Effector memory CD4-positive, alpha-beta T cell (primary cell): ENCODE results near the gene PGLYRP1.

Experiments
- DNase-seq, 3 donors: peaks; one replicate each; pipeline ENCODE4 v3.0.0-alpha.2; 2020
- H3K27ac ChIP-seq: 2 replicates; pipeline ENCODE4 v1.7.0; 2013; ENCODE audit warnings: mild to moderate bottlenecking, low read length, moderate library complexity; ENCODE audit not compliant: insufficient read depth, poor library complexity, severe bottlenecking
- H3K27me3 ChIP-seq: replicated peaks from 2 replicates; pipeline ENCODE4 v1.7.0; 2013; ENCODE audit warnings: mild to moderate bottlenecking, low read length; ENCODE audit not compliant: insufficient read depth, control insufficient read depth, poor library complexity, severe bottlenecking
- H3K36me3 ChIP-seq: 2 replicates; pipeline ENCODE4 v1.7.0; 2013; ENCODE audit warnings: mild to moderate bottlenecking, low read length, moderate library complexity; ENCODE audit not compliant: control insufficient read depth, insufficient read depth
- H3K4me1 ChIP-seq: 2 replicates; pipeline ENCODE4 v1.7.0; 2013; ENCODE audit warnings: low read length, mild to moderate bottlenecking; ENCODE audit not compliant: control insufficient read depth, insufficient read depth, poor library complexity, severe bottlenecking
- H3K4me3 ChIP-seq: 2 replicates; pipeline ENCODE4 v1.7.0; 2013; ENCODE audit warnings: low read length, low read depth, mild to moderate bottlenecking; ENCODE audit not compliant: insufficient read depth, poor library complexity, severe bottlenecking
- H3K9me3 ChIP-seq: 2 replicates; pipeline ENCODE4 v1.7.0; 2013; ENCODE audit warnings: mild to moderate bottlenecking, low read length, moderate library complexity; ENCODE audit not compliant: control insufficient read depth

Gene PGLYRP1

GRCh38 chr19:46018729-46019251, 4.1 kb downstream of the PGLYRP1 start:
- Histone ChIP-seq H3K27me3 (peaks cover 8% of the 10 kb centered on the region), H3K4me1 (peaks cover 11% of the 10 kb centered on the region), H3K4me3 (no peak overlapping the region), H3K36me3 (no peaks in the 10 kb centered on the region), H3K27ac (no peak overlapping the region), H3K9me3 (no peaks in the 10 kb centered on the region)
- no peak for DNase-seq

GRCh38 chr19:46017874-46018675, 4.8 kb downstream of the PGLYRP1 start:
- H3K9me3 ChIP-seq, result no peaks in the 10 kb centered on the region
- no peaks in the 10 kb centered on the region for H3K36me3 ChIP-seq
- peaks cover 4% of the 10 kb centered on the region for H3K27me3 ChIP-seq
- H3K4me3 ChIP-seq, result no peak overlapping the region
- DNase-seq, result no peak
- no peak overlapping the region for H3K27ac ChIP-seq
- peaks cover 11% of the 10 kb centered on the region for H3K4me1 ChIP-seq

GRCh38 chr19:46017095-46017429, 5.8 kb downstream of the PGLYRP1 start:
- Histone ChIP-seq H3K9me3 (no peaks in the 10 kb centered on the region), H3K36me3 (no peaks in the 10 kb centered on the region), H3K27ac (no peak overlapping the region), H3K4me1 (peaks cover 11% of the 10 kb centered on the region), H3K4me3 (no peak overlapping the region), H3K27me3 (no peaks in the 10 kb centered on the region)
- DNase-seq, result no peak

- Histone ChIP-seq H3K36me3 (no peaks in the 10 kb centered on the region), H3K27me3 (no peaks in the 10 kb centered on the region), H3K27ac (peak overlapping the region; percentile 61), H3K4me1 (peaks cover 11% of the 10 kb centered on the region), H3K4me3 (peak overlapping the region; percentile 88), H3K9me3 (no peaks in the 10 kb centered on the region)
- peak; percentile 65 to 72 (median 65) for DNase-seq
Measured at GRCh38 chr19:46016426-46017094, 6.3 kb downstream of the PGLYRP1 start.

DNA sequence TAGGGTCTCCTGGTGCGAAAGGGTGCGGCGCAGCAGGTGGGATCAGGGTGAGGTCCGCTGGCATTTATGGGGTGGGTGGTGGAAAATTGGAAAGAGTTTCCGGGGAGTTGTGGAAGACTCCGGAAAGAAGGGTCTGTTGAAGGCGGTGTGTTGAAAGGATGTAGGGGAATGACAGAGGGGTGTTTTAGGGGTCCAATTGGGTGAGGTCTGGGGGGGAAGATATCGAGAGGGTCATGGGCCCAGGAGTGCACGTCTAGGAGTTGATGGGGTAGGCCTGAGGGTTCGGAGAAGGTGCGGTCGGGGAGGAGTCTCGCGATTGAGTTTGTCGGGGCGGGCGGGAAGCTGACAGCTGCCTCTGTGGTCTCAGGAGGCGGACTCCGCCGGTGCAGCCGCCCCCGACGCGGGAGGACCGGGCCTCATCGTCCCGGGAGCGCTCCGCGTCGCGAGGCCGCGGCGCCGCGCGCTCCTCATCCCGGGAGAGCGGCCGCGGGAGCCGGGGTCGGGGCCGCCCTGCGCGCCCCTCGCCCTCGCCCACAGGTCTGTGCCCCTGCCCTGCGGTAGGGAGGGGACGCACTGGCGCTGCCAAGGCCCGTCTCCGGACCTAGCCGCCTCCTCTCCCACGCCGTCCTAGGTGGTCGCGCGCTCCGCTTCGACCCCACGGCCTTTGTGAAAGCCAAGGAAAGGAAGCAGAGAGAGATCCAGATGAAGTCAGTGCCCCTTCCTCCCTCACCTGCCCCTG, 7.0 kb downstream of the PGLYRP1 start:
- Histone ChIP-seq H3K27ac (peak overlapping the region; percentile 61), H3K4me1 (peaks cover 11% of the 10 kb centered on the region), H3K36me3 (no peaks in the 10 kb centered on the region), H3K27me3 (no peaks in the 10 kb centered on the region), H3K4me3 (peak overlapping the region; percentile 88), H3K9me3 (no peaks in the 10 kb centered on the region)
- peak; percentile 23 to 38 (median 24) for DNase-seq

GRCh38 chr19:46014941-46015686, 7.7 kb downstream of the PGLYRP1 start:
- Histone ChIP-seq H3K4me1 (peaks cover 11% of the 10 kb centered on the region), H3K9me3 (no peaks in the 10 kb centered on the region), H3K27ac (no peak overlapping the region), H3K27me3 (no peaks in the 10 kb centered on the region), H3K36me3 (no peaks in the 10 kb centered on the region), H3K4me3 (peak overlapping the region; percentile 88)
- peak; percentile 46 to 64 (median 48) for DNase-seq

GRCh38 chr19:46014534-46014933, 8.3 kb downstream of the PGLYRP1 start:
- DNase-seq, result no peak
- H3K9me3 ChIP-seq, result no peaks in the 10 kb centered on the region
- H3K4me3 ChIP-seq, result no peak overlapping the region
- H3K4me1 ChIP-seq, result peaks cover 11% of the 10 kb centered on the region
- H3K36me3 ChIP-seq, result no peaks in the 10 kb centered on the region
- no peaks in the 10 kb centered on the region for H3K27me3 ChIP-seq
- no peak overlapping the region for H3K27ac ChIP-seq

DNA sequence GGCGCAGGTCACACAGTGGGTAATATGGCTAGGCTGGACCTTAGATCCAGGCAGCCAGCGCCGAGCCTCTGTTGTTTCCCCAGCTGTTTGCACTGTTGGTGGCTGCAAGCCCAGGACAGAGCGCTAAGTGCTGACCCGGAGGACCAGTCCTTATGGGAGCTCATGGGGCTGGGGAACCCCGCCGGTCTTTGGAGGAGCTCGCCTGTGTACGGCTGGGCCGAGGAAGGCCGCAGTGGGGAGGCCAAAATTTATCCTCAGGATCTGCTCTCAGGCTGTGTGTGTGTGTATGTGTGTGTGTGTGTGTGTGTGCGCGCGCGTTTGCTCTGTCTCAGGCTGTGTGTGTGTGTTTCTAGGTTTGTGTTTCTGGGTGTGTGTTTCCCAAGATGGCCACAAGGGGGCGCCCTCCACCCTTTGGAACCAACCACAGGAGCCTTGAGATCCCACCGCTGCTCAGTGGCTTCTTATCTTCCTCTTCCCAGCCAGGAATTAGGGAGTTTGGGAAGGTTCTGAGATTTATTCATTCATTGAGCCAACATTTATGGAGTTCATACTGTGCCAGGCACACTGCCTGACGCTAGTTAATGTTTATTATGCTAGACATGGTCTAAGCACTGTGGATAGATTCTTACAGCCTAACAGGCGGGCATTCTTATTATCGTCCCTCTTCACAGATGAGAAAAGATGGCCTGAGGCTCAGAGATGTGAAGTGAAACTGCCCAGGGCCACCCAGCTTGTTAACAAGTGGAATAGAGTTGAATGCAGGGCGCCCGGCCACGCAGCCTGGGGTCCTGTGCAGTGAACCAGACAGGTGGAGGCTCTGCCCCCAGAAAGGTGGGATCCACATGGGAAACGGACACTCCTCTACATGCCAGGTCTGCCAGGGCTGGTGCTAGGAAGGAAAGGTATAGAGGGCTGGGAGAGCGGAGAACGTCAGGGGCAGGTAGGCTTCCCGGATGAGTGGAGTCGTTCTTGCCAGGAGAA, 13.0 kb downstream of the PGLYRP1 start:
- H3K27me3 ChIP-seq, result no peaks in the 10 kb centered on the region
- no peaks in the 10 kb centered on the region for H3K4me1 ChIP-seq
- no peak overlapping the region for H3K27ac ChIP-seq
- H3K4me3 ChIP-seq, result no peak overlapping the region
- peak; percentile 32 to 55 (median 36) for DNase-seq
- no peaks in the 10 kb centered on the region for H3K9me3 ChIP-seq
- H3K36me3 ChIP-seq, result no peaks in the 10 kb centered on the region

- Histone ChIP-seq H3K27me3 (no peaks in the 10 kb centered on the region), H3K4me1 (no peaks in the 10 kb centered on the region), H3K4me3 (no peak overlapping the region), H3K9me3 (no peaks in the 10 kb centered on the region), H3K36me3 (peaks cover 5% of the 10 kb centered on the region), H3K27ac (no peak overlapping the region)
- DNase-seq, result no peak
Measured at GRCh38 chr19:46006411-46006810, 16.4 kb downstream of the PGLYRP1 start.
